Suppressor macrophage treated with lipopolysaccharide for 4 hours (primary cell): ENCODE results near the gene CUX1.
"Not testable (repeated sequence)": the region's sequence is repeated elsewhere in the genome, so short reads cannot be mapped to it uniquely, and the experiment has no call there.

Source experiments
- DNase-seq: peaks from one replicate; pipeline ENCODE4 v3.0.0-alpha.2; 2020

CUX1 gene

DNA sequence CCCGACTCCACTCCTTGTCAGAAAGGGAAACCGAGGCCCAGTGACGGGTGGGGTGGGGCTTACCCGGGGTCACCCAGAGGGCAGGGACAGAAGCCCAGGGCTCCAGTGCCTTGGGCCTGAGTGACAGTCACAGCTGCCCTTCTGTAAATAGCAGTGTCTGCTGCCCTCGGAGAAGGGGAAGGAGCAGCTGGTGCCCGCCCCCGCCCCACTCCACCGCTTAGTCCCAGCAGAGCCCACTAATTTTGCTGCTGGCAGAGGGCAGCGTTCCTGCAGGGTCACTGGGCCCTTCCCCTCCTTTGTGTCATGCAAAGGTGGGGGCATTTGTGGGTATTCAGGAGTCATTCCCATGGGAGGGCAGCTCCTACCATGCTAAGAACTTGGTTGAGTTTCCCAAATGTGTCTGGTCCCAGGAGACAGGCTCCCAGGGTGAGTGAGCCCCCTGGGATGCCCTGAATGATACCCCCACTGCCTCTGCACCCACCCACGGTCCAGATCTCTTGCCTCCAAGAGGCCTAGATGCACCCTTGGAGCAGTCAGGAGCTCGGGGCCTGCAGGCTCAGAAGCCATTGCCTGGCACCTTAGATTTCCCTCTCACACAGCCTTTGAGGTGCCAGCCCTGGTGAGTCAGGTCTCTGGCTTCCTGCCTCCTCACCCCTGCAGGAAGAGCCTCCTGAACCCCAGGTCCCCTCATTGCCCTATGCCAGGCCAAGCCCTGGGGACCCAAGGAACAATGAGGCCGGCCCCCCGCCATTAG is 486.4 kb downstream of the CUX1 start:
- DNase-seq, result no peak

DNA sequence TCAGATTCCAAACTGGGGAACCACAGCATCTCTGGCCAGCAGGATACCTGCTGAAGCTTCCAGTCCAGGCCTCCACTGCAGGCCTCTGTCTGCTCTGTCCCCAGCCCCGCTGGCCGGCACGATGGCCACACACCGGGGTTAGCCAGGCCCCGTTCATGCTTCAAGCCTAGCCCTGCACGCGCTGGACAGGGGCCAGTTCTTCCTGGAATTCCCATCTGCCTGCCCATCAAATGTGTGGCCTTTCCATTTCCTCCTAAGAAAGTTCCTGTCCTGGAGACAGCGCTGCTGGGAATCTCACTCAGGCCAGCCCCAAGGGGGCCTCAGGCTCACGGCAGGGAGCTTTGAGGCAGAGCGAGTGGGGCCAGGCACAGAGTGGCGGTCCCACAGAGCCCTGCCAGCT is 487.2 kb downstream of the CUX1 start:
- no peak for DNase-seq

DNA sequence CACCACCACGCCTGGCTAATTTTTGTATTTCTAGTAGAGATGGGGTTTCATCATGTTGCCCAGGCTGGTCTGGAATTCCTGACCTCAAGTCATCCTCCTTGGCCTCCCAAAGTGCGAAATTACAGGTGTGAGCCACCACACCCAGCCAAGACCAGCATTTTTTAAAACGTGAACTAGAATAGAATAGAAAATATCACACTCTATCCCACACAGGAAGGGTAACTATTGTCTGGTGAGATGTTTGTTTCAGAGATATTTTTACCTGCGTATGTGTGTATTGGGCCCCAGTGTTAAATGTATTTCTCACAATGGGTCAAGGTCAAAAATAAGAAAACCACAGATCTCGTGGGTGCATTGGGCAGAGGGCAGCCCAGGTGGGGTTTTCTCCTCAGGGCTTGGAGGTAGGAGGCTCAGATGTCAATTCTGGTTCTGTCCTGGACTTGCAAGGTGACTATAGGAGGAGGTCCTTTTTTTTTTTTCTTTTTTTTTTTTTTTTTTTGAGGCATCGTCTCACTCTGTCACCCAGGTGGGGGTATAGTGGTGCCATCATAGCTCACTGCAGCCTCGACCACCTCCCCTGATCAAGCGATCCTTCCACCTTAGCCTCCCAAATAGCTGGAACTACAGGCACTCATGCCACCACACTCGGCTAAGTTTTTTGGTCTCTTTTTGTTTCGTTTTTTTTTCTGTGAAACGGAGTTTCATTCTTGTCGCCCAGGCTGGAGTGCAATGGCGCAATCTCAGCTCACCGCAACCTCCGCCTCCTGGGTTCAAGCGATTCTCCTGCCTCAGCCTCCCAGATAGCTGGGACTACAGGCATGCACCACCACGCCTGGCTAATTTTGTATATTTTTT is 488.2 kb downstream of the CUX1 start:
- DNase-seq, result no peak

GRCh38 chr7:102306916-102307677 is 489.7 kb downstream of the CUX1 start:
- peak; percentile 92 for DNase-seq

DNA sequence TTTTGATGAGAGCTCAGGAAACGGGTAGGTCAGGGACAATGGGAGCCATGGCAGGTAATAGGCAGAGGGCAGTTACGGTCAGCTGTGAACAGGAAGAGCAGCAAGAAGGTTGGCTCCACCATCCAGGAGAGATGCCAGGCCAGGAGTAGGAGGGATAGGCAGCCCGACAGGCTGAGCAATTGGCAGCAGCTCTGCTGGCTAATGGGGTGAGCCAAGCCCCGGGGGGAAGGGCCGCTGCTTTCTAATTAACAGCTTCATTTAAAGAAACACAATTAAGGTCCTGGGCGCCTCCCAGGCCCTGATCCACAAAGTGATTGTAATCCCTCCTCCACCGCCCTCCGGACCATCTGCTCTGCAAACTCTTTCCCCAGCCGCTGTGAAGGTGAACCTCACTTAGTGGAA is 493.0 kb downstream of the CUX1 start:
- DNase-seq, result no peak

DNA sequence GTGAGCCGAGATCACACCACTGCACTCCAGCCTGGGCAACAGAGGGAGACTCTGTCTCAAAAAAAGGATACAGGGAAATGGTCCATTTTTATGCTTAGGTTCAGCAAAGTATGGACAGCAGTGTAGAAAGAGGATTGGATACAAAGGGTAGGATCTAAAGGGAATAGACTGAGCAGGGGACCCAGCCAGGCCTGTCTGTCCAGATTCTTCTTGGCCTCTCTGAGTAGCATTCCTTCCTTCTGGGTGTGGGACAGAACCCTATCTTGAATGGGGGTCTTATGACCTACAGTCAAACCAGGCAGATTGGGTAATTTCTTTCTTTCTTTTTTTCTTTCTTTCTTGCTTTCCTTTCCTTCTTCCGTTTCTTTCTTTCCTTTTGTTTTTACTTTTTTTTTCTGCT is 494.9 kb downstream of the CUX1 start:
- no peak for DNase-seq

DNA sequence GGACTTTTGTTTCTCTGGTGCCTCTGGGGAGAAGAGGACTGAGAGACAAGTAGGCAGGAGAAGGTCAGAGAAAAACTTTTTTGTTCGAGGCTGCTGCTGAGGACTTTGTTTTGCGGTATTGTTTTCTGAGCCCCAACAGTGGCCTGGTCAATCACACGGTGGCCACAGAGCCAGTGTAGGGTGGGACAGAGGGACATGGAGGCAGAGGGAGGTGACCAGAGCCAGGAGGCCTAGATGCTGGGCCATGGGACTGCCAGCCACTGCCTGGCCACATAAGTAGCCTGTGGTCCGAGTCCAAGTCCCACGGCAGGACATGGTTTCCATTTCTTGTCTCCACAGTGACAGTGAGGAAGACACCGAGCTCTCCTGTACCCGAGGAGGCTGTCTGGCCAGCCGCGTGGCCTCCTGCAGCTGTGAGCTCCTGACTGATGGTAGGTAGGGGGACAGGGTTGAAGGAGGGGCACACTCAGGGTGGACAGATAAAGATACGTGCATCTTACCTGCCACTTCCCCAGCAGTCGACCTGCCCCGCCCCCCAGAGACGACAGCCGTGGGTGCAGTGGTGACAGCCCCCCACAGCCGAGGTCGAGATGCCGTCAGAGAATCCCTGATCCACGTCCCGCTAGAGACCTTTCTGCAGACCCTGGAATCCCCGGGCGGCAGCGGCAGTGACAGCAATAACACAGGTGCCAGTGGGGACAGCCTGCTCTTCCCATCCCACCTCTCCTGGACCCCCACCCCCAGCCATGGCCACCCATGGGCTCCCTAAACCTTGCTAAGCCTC is 496.8 kb downstream of the CUX1 start:
- DNase-seq, result no peak

DNA sequence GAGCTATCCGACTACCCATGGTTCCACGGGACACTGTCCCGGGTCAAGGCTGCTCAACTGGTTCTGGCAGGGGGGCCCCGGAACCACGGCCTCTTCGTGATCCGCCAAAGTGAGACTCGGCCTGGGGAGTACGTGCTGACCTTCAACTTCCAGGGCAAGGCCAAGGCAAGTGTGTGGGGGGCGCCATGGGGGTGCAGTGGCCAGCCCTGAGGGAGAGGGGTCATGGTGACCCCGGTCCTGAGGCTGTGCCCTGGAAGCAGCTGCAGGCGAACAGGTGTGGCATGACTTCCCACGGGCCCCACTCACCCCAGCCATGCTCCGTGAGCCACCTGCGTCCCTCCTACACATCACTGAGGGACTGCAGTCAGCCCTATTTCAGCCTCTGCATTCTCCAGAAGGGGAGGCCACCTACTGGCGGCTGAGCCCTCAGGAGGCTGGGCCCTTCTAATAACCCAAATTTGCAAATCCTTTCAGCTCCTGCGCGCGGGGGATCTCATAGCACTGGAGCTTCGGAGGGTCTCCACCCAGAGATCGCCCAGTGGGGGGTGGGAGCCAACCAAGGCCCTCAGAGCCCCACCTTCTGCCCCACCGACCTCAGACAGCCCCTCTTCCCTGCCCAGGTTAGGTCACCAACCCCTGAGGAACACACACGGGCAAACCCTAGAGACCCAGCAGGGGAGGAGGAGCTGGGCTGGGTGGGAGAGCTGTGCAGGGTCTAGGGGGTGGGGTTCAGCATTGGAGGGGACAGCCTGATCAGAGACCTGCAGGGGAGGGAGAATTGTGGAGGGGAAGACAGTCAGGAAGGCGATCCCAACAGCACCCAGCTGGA is 500.0 kb downstream of the CUX1 start:
- no peak for DNase-seq

- no peak for DNase-seq
These were observed 501.1 kb downstream of the CUX1 start for GRCh38 chr7:102318482-102318971.

DNA sequence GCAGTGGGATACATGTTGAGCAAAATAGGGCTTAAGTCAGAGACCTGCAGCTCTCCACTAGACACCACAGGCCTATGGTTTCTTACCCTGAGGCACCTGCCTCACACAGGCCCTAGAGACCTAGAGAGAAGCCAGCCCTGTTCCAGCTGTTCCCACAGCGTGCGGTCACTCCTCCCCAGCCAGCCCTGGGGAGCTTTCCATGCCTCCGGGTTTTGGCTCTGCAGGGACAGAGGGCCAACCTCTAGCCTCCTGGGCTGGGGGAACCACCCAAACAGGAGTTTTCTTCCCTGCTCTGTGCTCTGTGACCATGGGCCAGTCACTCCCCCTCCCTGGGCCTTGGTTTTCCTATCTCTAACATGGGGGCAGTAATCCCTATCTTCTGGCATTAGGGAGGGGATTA is 502.2 kb downstream of the CUX1 start:
- DNase-seq, result no peak

DNA sequence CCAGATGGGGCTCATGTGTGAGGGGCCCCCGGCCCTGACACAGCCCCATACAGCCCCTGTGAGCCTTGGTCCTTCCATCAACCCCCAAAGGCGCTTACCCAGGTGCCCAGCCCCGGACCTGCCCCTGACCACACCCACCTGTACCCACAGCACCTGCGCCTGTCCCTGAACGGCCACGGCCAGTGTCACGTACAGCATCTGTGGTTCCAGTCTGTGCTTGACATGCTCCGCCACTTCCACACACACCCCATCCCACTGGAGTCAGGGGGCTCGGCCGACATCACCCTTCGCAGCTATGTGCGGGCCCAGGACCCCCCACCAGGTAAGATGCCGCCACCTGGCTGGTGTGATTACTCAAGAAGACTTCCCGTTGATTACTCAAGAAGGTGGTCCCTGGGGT is 502.8 kb downstream of the CUX1 start:
- no peak for DNase-seq

- DNase-seq, result no peak
These were observed 503.4 kb downstream of the CUX1 start for GRCh38 chr7:102320601-102321350.

GRCh38 chr7:102321351-102322201 is 504.1 kb downstream of the CUX1 start:
- peak; percentile 17 for DNase-seq

DNA sequence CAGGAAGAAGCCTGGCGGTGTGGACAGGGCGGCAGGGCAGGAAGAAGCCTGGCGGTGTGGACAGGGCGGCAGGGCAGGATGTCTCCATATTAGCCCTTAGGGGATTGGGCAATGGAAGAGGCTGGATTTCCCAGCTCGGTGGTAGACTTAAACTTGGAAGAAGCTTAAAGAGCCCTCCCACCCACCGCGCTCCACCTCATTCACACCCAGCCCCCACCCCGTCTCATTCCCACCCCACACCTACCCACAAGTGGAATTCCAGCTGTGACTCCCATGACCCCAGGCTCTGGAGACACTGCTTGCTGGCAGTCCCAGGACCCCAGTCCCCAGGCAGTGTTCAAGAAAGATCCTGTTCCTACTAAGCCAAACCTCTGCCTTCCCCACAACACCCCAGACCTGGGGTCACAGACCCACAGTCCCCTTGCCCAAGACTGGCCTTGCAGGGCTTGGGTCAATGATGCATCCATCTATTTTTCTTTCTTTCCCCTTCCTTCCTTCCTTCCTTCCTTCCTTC is 504.8 kb downstream of the CUX1 start:
- DNase-seq, result no peak

- no peak for DNase-seq
These were observed 506.4 kb downstream of the CUX1 start for GRCh38 chr7:102323914-102324195.

GRCh38 chr7:102325106-102325505 is 507.7 kb downstream of the CUX1 start:
- DNase-seq, result not testable (repeated sequence)

GRCh38 chr7:102326157-102326889 is 508.9 kb downstream of the CUX1 start:
- DNase-seq, result no peak

DNA sequence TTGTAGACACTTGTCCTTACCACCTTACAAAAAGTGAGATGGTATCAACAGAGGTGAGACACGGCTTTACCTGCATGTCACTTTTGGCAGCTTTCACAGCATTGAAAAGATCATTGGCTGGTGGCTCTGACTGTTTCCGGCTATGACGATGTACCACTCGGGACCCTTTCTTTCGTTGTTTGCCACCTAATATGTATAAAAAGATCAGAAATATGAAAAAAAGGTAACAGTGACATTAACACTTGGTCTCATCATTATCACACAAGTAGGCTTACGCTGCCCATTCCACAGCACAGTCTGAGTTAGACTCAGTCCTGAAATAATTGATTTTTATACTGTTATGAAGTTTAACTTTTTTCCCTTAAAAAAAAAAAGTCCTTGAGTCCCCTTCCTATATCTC is 509.8 kb downstream of the CUX1 start:
- not testable (repeated sequence) for DNase-seq

- not testable (repeated sequence) for DNase-seq
These were observed 511.4 kb downstream of the CUX1 start for GRCh38 chr7:102328863-102329262.
